Activated CD4-positive, CD25-positive, alpha-beta regulatory T cell (primary cell): ENCODE data around the gene CERK.

Source experiments
- DNase-seq, 4 experiments: peaks; one replicate each; lab custom pipeline; 2025; lab: John Stamatoyannopoulos, UW

CERK gene

GRCh38 chr22:46731246-46732040 is 6.6 kb downstream of the CERK start:
- no peak for DNase-seq

GRCh38 chr22:46730568-46731245 is 7.3 kb downstream of the CERK start:
- DNase-seq, result no peak

- DNase-seq, result no peak
Observed at GRCh38 chr22:46728470-46728869, 9.6 kb downstream of the CERK start.

GRCh38 chr22:46727813-46728364 is 10.2 kb downstream of the CERK start:
- no peak for DNase-seq

GRCh38 chr22:46726986-46727317 is 11.1 kb downstream of the CERK start:
- no peak for DNase-seq

- no peak for DNase-seq
Observed at GRCh38 chr22:46726066-46726985, 11.7 kb downstream of the CERK start.

GRCh38 chr22:46725096-46725495 is 13.0 kb downstream of the CERK start:
- DNase-seq, result no peak

GRCh38 chr22:46723882-46724281 is 14.2 kb downstream of the CERK start:
- DNase-seq, result no peak

GRCh38 chr22:46721501-46722085 is 16.5 kb downstream of the CERK start:
- DNase-seq, result no peak

GRCh38 chr22:46719921-46720320 is 18.1 kb downstream of the CERK start:
- no peak for DNase-seq

GRCh38 chr22:46714550-46714949 is 23.5 kb downstream of the CERK start:
- DNase-seq, result no peak

GRCh38 chr22:46712288-46712687 is 25.8 kb downstream of the CERK start:
- DNase-seq, result no peak

- no peak for DNase-seq
Observed at GRCh38 chr22:46710806-46711205, 27.2 kb downstream of the CERK start.

- DNase-seq, result no peak
Observed at GRCh38 chr22:46708766-46709330, 29.2 kb downstream of the CERK start.

GRCh38 chr22:46707827-46708570 is 30.1 kb downstream of the CERK start:
- no peak for DNase-seq

- no peak for DNase-seq
Observed at GRCh38 chr22:46707305-46707704, 30.7 kb downstream of the CERK start.

- no peak for DNase-seq
Observed at GRCh38 chr22:46706060-46706459, 32.0 kb downstream of the CERK start.

- DNase-seq, result no peak
Observed at GRCh38 chr22:46703996-46704370, 34.1 kb downstream of the CERK start.

- DNase-seq, result no peak
Observed at GRCh38 chr22:46703171-46703995, 34.7 kb downstream of the CERK start.

GRCh38 chr22:46701262-46701661 is 36.8 kb downstream of the CERK start:
- DNase-seq, result no peak
